GM19099 (cell line): Measurements from ENCODE around the gene CLMN.

Experiments used
- POLR2A ChIP-seq: IDR thresholded peaks from 3 replicates; pipeline ENCODE4 v1.6.1; 2011; ENCODE audit warnings: low read depth; ENCODE audit not compliant: insufficient read length; ENCODE audit errors: extremely low read depth

Gene CLMN

GRCh38 chr14:95349241-95349640 is 29.5 kb upstream of the CLMN start:
- no peak for TF ChIP-seq POLR2A

- TF ChIP-seq POLR2A: no peak
These were observed 28.8 kb upstream of the CLMN start for GRCh38 chr14:95348395-95349080.

GRCh38 chr14:95346820-95347219 is 27.1 kb upstream of the CLMN start:
- TF ChIP-seq POLR2A: no peak

GRCh38 chr14:95346266-95346665 is 26.6 kb upstream of the CLMN start:
- no peak for TF ChIP-seq POLR2A

GRCh38 chr14:95345032-95345431 is 25.3 kb upstream of the CLMN start:
- no peak for TF ChIP-seq POLR2A

- TF ChIP-seq POLR2A: no peak
These were observed 24.8 kb upstream of the CLMN start for GRCh38 chr14:95344536-95344935.

- no peak for TF ChIP-seq POLR2A
These were observed 21.9 kb upstream of the CLMN start for GRCh38 chr14:95341564-95341963.

GRCh38 chr14:95341115-95341514 is 21.4 kb upstream of the CLMN start:
- TF ChIP-seq POLR2A: no peak

GRCh38 chr14:95340201-95340697 is 20.5 kb upstream of the CLMN start:
- TF ChIP-seq POLR2A: no peak

GRCh38 chr14:95339301-95339865 is 19.7 kb upstream of the CLMN start:
- TF ChIP-seq POLR2A: no peak

- no peak for TF ChIP-seq POLR2A
These were observed 18.7 kb upstream of the CLMN start for GRCh38 chr14:95338436-95338835.

- no peak for TF ChIP-seq POLR2A
These were observed 17.4 kb upstream of the CLMN start for GRCh38 chr14:95337041-95337595.

- no peak for TF ChIP-seq POLR2A
These were observed 16.6 kb upstream of the CLMN start for GRCh38 chr14:95336192-95336760.

- TF ChIP-seq POLR2A: no peak
These were observed 15.4 kb upstream of the CLMN start for GRCh38 chr14:95335071-95335470.

- TF ChIP-seq POLR2A: no peak
These were observed 14.3 kb upstream of the CLMN start for GRCh38 chr14:95334044-95334443.

GRCh38 chr14:95332641-95333040 is 12.9 kb upstream of the CLMN start:
- TF ChIP-seq POLR2A: no peak
